Midbrain (tissue), 1 donor: Measurements from ENCODE around the gene FMN1.
"Not testable (repeated sequence)": the region's sequence is repeated elsewhere in the genome, so short reads cannot be mapped to it uniquely, and the experiment has no call there.

Experiments used
- DNase-seq: peaks from one replicate; lab custom pipeline; 2025; lab: John Stamatoyannopoulos, UW

The FMN1 gene

DNA sequence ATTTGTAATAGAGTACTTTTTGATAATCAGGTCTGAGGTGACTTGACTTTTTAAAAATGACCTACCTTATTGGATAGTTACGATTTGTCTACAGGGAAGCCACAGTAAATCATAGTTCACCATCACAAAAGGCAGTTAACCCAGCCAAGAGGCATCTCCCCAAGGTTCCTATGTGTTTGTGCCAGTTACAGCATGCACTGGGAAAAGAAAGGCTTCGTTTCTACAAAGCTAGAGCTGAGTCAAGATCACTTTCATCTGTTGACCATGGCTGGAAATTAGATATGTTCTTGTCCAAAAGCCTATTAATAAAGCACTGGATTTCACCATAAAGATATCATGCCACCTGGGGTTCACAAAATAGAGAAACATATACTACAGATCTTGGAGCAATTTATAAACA lies 336.8 kb downstream of the FMN1 start:
- DNase-seq = no peak

DNA sequence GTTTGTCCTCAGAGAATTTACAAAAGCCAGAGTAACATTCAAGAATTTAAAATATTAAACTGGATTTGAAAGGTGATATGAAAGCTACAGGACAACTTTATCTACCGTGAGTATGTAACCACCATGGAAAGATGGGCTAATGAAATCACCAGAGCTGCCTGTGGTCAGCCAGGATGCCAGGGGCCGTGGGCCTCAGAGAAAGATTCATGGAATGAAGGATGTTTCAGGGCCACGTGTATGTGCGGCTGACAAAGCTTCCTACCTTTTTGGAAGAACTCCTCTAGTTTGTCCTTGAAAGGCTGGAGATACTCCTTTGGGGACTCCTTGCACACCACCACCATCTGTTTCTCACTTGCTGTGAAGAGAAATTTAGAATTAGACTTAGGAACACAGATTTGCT lies 337.8 kb downstream of the FMN1 start:
- DNase-seq = no peak

DNA sequence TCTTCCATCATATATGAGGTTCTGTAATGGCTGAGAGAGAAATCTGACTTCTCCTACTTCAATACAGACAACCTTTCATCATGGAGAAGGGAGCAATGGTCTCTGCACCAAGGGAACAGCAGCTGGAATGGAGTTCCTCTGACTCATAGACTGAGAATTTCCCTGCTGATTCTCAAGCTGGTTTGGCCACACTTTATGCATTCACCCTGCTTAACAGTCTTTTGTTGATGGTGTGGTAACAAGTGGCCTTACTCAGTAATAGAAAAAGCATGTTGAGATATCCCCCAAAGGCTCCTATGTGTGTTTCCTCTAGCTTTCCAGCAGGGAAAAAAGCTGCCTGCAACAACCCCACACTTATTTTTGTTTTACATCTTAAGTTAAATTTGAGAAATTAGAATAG lies 338.6 kb downstream of the FMN1 start:
- DNase-seq = no peak

DNA sequence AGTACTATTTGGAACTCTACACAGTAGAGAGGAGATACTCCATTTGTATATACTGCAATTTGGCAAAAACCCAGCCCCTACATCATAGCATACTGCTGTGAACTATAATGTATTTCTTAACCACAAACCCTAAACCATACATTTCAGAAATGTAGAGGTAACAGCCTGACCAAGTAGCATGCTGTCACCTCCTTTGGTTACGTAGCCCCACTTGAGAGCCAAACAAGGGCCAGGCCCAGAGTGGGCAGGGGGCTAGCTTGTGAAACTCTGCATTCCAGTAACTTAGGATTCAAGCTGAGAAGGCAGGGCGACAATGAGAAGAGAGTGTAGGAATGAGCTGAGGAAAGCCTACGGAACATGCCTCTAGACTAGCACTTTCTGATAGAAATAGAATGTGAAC lies 340.9 kb downstream of the FMN1 start:
- no peak for DNase-seq

DNA sequence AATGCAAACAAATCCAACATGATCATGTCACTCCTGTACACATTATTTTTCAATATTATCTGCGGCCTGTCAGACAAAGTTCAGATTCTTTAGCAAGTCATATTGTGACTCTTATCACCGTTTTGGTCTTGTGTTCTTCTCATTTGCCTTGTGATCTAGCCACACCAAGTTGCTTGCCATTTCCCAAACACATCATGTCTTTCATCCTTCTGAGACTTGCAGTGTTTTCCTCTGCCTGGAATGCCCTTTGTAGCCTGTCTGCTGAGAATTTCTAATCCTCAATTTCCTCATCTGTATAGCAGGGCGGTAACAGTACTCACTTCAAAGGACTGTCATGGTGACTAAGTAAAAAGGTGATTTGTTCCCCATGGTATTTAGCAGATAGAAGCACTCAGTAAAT lies 341.7 kb downstream of the FMN1 start:
- no peak for DNase-seq

DNA sequence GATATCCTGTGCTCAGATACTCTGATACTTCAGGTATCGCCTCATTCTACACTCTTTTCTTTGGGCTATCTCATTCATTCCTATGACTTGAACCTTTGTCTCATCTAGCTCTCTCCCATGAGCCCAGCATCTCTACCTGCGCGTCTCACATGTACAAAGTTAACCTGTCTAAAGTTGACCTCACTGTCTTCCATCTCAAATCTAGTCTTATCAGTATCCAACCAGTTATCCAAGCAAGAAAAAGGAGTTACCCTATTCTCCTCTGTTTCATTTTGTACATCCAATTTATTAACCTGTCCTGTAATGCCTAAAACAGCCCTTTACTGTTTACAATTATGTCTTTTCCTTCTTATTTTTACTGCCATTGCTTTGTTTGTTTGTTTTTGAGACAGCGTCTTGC lies 342.5 kb downstream of the FMN1 start:
- DNase-seq = no peak

DNA sequence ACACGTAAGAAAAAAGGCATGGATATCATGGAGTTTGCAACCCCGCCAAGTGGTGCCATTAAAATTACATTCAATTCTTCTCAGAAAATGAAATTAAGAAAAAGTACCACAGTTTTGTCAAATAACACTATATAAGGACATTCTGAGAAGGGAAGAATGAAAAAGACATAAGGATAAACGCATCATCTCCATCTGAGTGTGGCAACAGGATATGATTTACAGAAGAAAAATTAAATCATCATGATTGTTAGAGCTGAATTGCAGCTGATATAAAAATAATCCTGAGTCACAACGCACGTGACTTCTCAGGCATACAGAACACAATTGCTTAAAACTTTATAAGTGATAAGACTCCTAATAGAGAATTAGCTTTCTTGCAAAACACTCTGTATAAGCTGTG lies 342.9 kb downstream of the FMN1 start:
- DNase-seq = no peak

DNA sequence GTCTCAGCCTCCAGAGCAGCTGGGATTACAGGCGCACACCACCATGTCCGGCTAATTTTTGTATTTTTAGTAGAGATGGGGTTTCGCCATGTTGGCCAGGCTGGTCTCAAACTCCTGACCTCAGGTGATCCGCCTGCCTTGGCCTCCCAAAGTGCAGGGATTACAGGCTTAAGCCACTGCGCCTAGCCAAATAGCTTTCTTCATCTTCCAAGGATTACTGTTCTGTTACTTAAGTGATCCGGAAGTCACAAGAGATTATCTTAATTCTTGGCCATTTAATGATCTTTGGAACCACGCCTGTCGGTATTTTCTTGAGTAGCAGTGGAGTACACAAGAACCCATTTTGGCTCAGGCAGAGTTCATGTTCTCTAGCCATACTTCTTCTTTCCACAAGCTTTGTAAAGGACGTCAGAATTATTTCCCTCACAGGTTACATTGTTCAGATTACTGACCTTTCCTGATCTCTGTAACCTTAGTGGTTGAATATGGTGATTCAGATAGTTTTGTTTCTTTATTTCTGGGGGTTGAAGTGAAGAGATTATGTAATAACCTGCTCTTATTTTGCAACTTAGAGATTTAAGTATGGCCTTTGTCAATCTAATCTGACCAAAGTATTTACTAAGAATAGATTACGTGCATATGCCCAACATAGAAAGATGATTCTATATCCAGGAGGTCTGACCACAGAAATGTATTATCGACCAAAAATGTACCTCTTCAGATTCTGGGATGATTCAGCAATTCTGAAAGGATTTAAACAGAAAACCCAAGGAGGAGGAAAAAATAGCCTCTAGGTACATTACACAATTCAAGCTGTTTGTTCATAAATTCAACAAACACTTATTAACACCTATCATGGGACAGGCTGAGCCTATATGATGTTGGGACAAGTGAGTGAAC lies 344.5 kb downstream of the FMN1 start:
- DNase-seq = no peak

DNA sequence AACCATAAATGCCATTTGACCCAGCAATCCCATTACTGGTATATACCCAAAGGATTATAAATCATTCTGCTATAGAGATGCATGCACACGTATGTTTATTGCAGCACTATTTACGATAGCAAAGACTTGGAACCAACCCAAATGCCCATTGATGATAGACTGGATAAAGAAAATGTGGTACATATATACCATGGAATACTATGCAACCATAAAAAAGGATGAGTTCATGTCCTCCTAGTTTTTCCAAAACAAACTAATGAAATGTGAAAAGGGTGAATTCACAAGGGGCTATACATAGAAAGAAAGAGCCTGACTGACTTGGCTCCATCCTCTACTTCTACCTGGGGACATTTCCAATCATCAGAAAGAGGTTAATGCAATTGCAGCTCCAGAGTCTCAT lies 347.8 kb downstream of the FMN1 start:
- DNase-seq = not testable (repeated sequence)

DNA sequence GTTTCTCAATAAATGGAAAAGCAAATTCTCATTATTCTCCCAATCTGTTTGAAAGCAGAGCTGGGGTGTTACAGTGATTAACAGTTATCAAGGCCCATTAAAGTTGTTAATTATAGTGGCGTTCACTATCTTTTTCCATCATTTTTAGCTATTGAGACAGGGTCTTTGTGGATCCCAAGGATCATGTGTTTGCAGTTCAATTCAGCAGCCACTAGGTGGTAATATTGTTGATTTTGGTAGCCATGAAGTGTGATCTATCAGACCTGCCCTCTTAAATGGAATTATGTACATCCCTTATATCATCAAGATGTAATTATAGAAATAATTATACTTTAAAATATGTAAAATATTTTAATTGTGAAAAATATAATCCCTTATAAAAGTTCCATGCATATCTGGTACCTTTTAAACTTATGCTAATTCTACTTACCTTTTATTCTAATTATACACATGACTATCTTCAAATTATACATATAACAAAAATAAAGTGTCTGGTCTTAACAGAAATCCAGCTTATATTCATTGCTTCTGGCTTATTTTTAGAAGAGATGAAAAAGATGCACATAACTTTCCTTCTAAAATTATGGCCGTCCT lies 350.3 kb downstream of the FMN1 start:
- peak; percentile 36 for DNase-seq

DNA sequence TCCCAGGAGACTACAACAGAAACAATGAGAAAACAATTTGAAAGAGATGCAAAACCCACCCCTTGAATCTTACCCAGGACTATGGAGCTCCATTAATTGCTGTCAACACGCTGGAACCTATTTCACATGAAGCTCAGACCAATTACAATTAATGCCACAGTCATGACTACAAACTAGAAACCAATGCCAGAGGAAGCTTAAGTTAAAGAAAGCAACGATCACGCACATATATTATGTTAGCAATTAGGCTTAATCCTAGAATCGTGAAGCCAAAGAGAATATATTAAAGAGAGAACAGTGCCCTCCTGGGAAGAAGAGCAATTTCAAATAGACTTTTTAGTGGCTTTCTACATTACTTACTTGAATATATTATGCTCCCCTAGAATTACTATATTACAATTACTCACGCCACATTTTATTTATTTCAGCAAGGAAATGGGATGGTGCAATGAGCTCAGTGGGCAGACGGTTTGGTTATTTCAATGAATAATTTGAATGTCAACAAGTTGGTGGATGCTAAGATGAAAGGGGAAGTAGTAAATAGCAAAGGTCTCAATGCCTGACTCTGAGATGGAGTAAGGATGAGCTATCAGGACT lies 351.2 kb downstream of the FMN1 start:
- DNase-seq = no peak

DNA sequence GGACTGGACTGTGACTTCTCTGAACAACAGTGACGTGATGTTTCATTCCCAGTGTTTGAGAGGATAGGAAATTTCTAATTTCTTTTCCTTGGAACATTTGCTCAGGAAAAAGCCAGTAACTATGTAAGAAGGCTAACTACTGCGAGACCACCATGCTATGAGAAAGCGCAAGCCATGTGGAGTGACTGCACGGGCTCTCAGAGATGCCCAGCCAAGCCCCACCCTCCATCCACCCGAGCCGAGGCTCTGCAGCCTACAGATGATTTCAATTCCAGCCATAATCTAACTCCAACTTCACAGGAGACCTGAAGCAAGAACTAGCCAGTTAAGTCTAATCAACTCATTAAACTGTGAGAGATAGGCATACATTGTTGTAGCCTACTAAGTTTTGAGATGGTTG lies 352.4 kb downstream of the FMN1 start:
- no peak for DNase-seq

DNA sequence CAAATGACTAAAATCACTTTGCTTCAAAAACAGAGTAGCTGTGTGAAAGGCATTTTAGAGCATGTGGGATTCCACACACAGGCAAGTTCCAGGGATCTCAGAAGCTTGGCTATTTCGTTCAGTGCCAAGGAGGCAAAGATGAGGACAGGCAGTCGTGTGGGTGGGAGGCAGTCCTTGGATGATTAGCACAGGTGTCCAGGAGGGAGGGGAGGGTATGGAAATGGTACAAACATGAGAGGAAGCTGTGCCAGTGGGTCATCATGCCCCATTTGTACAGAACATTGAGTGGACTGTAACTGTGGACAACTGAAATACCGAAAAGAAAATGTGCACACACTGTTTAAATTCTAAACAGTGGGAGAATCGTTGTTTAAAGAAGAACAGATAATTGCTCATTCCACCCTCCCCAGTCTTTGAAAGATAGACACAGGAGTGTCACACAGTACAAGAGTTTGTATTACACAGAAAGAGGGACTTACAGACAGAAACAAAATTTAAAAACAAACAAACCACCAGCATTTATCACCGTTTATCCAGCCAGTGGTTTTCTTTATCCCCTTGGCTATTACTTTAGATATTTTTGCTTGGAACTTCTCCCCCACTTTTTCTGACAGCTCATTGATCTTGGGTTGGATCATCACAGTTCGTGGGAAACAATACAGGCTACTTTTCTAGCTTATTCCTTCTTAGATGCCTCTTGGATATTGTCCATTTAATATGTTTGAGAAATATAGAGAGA lies 353.8 kb downstream of the FMN1 start:
- DNase-seq = no peak

DNA sequence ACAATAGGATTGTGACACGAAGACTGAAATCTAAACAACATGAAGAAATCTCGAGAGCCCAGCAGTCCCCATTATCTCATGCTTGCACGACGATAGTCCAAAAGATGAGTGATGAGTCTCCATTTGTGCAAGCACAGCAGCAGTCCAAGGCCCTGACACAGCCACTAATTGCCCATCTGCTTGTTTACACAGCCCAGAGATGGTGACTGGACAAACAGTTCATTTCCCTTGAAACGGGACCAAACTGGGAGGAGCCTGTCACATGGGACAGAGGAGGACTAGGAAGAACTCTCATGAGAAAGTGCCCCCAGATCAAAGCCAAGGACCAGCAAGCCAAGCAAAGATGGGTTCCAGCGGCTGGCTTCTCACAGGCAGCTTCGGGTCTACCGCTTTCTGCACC lies 355.7 kb downstream of the FMN1 start:
- DNase-seq = peak; percentile 63

DNA sequence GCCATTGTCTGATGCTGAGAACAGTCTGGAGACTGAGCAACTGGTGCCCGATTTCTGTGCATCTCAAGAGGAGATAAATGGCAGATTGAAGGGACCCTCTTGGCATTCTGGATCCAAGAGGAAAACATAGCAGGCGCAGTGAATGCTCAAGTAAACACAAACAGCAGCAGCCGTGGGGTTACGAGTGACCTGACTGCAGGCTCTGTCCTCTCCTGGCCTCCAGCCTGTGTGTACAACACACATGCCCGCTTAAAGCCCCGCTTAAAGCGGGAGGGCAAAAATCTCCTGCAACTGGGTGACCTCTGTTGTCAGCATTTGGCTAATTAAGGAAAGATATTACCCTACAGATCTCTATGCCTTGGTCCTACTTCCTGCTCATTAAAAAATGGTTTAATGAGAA lies 356.2 kb downstream of the FMN1 start:
- DNase-seq = peak; percentile 23

DNA sequence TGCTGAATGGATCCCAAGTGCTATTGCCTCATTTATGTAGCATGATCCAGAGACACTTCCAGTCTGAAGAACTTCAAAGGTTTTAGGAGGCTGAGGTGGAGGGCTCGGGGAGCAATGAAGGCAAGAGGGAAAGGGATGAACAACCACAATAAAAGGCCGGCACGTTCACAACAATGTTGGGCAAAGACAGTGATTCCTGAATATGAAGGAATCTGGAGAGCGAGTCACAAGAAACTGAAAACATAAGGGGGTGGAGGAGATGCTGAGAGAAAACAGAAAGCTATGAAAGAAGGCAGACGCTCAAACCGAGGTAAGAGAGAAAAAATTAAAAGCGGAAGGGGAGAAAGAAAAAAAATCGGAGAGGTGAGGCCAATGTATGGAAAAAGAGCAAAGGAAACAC lies 356.6 kb downstream of the FMN1 start:
- DNase-seq = no peak

DNA sequence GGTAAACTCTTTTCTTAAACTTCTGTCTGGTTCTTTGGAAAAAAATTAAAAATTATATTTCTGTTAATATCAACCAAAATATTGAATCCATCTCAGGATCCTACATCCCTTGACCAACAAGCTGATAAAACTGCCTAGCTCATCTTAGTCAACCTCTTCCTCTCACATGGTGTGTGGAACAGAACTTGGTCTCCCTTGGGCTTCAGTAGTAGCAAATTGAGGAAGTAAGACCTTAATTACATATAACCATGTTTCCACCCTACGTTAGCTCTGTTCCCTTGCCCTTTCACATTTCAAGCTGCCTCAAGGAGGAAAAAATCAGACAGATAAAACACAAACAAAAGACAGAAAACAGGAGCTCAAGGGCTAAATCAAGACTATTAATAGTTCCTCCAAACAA lies 360.4 kb downstream of the FMN1 start:
- DNase-seq = peak; percentile 16

DNA sequence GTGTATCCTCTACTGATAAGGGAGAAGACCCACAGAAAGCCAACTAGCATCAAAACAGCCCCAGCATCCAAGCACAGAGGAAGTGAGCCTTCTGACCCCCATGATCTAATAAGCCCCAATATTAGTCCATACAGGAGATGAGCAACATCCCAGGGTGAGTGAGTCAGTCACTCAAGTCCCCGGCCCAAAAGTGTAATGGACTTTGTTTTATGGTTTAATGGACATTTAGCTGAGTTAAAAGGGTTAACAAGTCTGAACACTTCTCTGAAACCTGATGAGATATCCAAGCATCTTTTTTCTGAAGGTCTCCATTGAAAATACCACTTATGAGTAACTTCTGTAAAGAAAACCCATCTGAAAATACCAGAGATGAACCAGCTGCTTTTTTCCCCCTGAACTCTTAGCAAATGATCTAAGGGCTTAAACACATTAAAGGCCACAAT lies 361.1 kb downstream of the FMN1 start:
- DNase-seq = no peak

DNA sequence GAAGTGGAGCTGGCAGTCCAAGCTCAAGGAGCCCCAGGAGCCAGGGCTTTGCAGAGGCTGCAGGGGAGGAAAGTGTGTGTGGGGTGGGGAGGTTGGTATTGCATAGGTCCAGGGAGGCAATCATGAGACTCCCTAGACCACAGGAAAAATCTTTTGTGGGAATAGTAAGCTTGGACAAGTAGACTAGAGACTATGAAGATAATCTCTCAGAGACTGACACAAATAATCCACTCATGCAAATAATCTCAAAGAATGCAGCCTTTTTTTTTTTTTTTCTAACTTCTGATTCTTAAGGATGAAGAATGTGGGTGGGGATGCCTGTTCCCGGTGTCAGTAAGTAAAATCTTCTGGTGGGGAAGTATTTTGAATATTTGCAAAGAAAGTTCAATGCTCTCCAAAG lies 363.0 kb downstream of the FMN1 start:
- DNase-seq = no peak

DNA sequence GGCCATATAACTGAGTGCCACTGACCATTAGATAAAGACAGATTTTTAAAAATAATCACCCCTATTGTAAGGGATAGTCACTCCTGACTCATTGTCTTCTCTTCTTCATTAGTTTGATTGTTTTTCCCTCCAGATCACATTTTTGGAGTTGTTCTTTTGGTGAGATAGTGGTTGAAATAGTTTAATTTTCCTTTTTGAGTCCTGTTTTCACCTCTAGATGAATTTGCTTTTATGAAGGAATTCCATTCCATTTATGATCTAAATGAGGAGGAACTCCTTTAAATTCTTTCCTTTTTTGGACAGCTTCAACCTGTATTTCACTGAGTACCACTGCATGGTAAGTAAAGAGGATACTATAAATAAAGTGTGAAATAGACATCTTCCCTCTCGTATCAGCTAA lies 364.3 kb downstream of the FMN1 start:
- no peak for DNase-seq

DNA sequence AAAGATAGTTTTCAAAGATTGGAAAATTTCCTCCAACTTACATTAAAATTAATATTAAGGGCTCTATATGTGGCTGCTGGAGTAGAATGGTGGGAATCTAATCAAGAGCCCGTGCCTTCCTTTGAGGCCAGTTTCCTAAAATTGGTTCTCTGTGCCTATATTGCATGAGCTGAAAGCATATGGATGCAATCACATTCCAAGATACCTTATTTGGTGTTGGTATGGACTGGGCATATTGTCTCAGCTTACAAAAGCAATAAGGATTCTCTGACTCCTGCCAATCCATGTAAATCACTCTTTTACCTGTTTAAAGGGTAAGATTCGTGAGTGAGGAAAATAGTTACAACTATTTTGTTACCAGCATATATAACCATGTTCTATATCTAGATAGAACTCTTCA lies 365.1 kb downstream of the FMN1 start:
- no peak for DNase-seq

DNA sequence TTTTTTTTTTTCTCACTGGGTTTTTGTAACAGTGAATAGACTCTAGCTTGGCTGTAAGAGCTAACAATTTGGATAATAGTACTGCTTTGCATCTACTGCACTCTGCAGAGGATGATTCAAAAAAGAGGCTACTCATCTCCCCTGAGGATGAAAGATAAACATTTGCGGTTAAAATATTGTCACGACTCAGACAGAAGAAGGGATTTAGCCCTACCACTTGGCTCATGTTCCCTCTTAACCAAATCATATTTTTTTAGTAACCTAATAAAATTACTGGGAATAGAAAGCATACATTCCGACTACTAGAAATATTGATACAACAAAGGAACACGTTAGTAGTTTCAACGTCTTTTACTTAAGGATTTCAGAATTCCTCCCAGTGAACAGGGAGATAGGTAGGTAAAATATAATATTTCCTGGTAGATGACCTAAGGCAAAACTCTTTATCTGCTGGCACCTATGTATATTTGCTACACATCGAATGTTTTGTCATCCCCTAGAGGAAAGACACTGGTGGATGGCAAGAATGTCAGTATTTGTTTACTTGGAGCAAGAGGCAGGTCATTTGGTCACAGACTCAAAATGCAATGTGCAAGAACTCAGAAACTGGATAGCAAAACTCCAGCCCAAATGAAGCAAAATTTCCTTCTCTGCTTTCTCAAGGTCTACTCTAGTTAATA lies 365.9 kb downstream of the FMN1 start:
- DNase-seq = no peak
